ENCODE results near the gene ATXN2L. TPM values are rescaled to one million over a fixed set of nuclear protein-coding genes. Genes with fewer than 3 reads are reported as not detected.
A peak's percentile ranks its signal among the peaks of the same experiment; 100 is the strongest.

Gene ATXN2L
- total and polyA plus RNA-seq, 2 donors from 2014 or later = 43.2 to 102 TPM

DNA sequence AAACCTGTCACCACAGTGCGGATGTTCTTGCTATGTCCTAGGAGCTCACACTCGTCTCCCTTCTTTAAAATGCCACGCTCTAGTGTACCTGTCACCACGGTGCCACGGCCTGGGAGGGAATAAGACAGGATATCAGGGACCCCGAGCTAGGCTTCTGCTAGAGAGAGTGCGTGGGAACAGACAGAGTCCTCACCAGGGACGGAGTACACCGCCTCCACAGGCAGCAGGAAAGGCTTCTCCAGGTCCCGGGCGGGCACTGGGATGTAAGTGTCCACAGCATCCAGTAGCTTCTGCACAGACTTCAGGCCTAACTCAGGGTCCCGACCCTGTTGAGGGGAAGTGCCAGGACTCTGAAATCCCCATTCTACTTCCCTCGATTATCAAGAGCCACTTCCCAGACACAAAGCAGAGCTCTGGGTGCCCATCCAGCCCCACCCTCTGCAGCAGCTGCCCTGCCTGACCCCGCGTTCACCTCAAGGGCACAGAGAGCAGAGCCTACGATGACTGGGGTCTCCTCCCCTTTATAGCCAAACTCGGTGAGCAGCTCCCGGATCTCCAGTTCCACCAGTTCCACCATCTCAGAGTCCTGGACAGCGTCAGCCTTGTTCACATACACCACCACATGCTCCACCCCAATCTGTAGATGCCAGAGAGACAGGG is 21.6 kb downstream of the ATXN2L start:
- peak in 1 of 5 donors; percentile 69 for DNase-seq
- no peak for FAIRE-seq
- no peaks in the 10 kb centered on the region for H3K9me3 ChIP-seq (ENCODE audit: control insufficient read depth in 2 of 3, insufficient read depth in 1 of 3, low read length in 3 of 3)
- H3K9ac ChIP-seq (ENCODE audit: low read length in 3 of 3) = peak overlapping the region in 1 of 3 donors; percentile 2
- peaks cover 0 to 16% (median 7%) of the 10 kb centered on the region in 3 donors for H3K4me1 ChIP-seq (ENCODE audit: control insufficient read depth in 2 of 3, insufficient read depth in 2 of 3, low read depth in 1 of 3, low read length in 3 of 3)
- no peak overlapping the region for H3K27ac ChIP-seq (ENCODE audit: low read depth in 2 of 2, low read length in 2 of 2)
- intact Hi-C loops (cut with DNase I) = no loop called here
- peaks cover 0 to 22% (median 20%) of the 10 kb centered on the region in 3 donors for H3K36me3 ChIP-seq (ENCODE audit: control insufficient read depth in 2 of 3, insufficient read depth in 3 of 3, low read length in 3 of 3)
- no peak overlapping the region for H3K4me3 ChIP-seq (ENCODE audit: low read length in 3 of 3)
- TF ChIP-seq, protein P1, sequence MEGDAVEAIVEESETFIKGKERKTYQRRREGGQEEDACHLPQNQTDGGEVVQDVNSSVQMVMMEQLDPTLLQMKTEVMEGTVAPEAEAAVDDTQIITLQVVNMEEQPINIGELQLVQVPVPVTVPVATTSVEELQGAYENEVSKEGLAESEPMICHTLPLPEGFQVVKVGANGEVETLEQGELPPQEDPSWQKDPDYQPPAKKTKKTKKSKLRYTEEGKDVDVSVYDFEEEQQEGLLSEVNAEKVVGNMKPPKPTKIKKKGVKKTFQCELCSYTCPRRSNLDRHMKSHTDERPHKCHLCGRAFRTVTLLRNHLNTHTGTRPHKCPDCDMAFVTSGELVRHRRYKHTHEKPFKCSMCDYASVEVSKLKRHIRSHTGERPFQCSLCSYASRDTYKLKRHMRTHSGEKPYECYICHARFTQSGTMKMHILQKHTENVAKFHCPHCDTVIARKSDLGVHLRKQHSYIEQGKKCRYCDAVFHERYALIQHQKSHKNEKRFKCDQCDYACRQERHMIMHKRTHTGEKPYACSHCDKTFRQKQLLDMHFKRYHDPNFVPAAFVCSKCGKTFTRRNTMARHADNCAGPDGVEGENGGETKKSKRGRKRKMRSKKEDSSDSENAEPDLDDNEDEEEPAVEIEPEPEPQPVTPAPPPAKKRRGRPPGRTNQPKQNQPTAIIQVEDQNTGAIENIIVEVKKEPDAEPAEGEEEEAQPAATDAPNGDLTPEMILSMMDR (IDR thresholded peaks at IDR 0.05; ENCODE audit: borderline replicate concordance, extremely low read depth, insufficient read depth) = no peak
- no peaks in the 10 kb centered on the region for H3K27me3 ChIP-seq (ENCODE audit: control insufficient read depth, insufficient read depth, low read length)

DNA sequence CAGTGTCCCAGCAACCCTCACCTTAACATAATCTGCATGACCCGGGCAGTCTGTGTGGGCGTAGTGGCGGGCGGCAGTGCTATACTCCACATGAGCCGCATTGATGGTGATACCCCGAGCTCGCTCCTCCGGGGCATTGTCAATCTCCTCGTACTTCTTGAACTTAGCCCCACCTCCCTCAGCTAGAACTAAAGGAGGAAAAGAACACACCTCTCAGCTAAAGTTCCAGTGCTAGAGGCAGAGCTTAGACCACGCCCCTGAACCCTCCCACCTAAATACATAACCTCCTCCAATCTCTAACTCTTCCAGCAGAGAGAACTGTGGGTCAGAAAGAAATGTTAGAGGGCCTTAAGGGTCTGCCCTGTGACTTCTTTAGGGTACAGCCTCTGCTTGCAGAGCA is 22.5 kb downstream of the ATXN2L start:
- no peak for FAIRE-seq
- TF ChIP-seq, protein P1 (IDR thresholded peaks at IDR 0.05; ENCODE audit: borderline replicate concordance, extremely low read depth, insufficient read depth) = no peak
- Histone ChIP-seq H3K9ac (ENCODE audit: low read length in 3 of 3) (peak overlapping the region; percentile 61 to 97 (median 73)), H3K27me3 (ENCODE audit: control insufficient read depth, insufficient read depth, low read length) (no peaks in the 10 kb centered on the region), H3K9me3 (ENCODE audit: control insufficient read depth in 2 of 3, insufficient read depth in 1 of 3, low read length in 3 of 3) (no peaks in the 10 kb centered on the region), H3K4me1 (ENCODE audit: control insufficient read depth in 2 of 3, insufficient read depth in 2 of 3, low read depth in 1 of 3, low read length in 3 of 3) (peaks cover 0 to 16% (median 7%) of the 10 kb centered on the region in 3 donors), H3K27ac (ENCODE audit: low read depth in 2 of 2, low read length in 2 of 2) (peak overlapping the region in 1 of 2 donors; percentile 78), H3K36me3 (ENCODE audit: control insufficient read depth in 2 of 3, insufficient read depth in 3 of 3, low read length in 3 of 3) (peaks cover 0 to 22% (median 20%) of the 10 kb centered on the region in 3 donors), H3K4me3 (ENCODE audit: low read length in 3 of 3) (peak overlapping the region; percentile 76 to 99 (median 87))
- DNase-seq = peak in 4 of 5 donors; percentile 14 to 69 (median 46)
- intact Hi-C loops (cut with DNase I) = no loop called here

DNA sequence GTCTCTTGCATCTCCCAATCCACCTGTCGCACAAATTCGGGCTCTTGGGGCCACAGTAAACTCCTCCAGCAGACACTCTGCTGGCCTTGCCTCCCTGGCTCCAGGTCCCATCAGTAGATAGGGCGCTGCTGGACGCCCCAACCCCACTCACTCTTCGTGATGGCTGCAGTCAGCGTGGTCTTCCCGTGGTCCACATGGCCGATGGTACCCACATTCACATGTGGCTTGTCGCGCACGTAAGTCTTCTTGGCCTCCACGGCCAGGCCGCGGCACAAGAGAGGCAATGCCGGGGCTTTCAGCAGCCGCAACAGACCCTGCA is 22.9 kb downstream of the ATXN2L start:
- Histone ChIP-seq H3K36me3 (ENCODE audit: control insufficient read depth in 2 of 3, insufficient read depth in 3 of 3, low read length in 3 of 3) (peaks cover 0 to 22% (median 20%) of the 10 kb centered on the region in 3 donors), H3K9me3 (ENCODE audit: control insufficient read depth in 2 of 3, insufficient read depth in 1 of 3, low read length in 3 of 3) (no peaks in the 10 kb centered on the region), H3K4me1 (ENCODE audit: control insufficient read depth in 2 of 3, insufficient read depth in 2 of 3, low read depth in 1 of 3, low read length in 3 of 3) (peaks cover 0 to 16% (median 7%) of the 10 kb centered on the region in 3 donors), H3K27me3 (ENCODE audit: control insufficient read depth, insufficient read depth, low read length) (no peaks in the 10 kb centered on the region), H3K9ac (ENCODE audit: low read length in 3 of 3) (peak overlapping the region; percentile 61 to 97 (median 73)), H3K27ac (ENCODE audit: low read depth in 2 of 2, low read length in 2 of 2) (peak overlapping the region; percentile 38 to 78), H3K4me3 (ENCODE audit: low read length in 3 of 3) (peak overlapping the region; percentile 76 to 99 (median 87))
- no peak for DNase-seq
- TF ChIP-seq, protein P1 (IDR thresholded peaks at IDR 0.05; ENCODE audit: borderline replicate concordance, extremely low read depth, insufficient read depth) = no peak
- intact Hi-C loops (cut with DNase I) = no loop called here
- FAIRE-seq = no peak

Data from kidney (tissue), 14 donors.